Measurements from ENCODE around the gene C6orf15. TPM values are rescaled to one million over a fixed set of nuclear protein-coding genes. Genes with fewer than 3 reads are reported as not detected.

The C6orf15 gene
- total and polyA plus RNA-seq, 2 donors from 2014 or later: not detected

GRCh38 chr6:31125586-31126363 is 13.4 kb upstream of the C6orf15 start:
- no peak overlapping the region for H3K27ac ChIP-seq (ENCODE audit: low read depth in 2 of 2, low read length in 2 of 2)
- H3K27me3 ChIP-seq (ENCODE audit: control insufficient read depth, insufficient read depth, low read length): no peaks in the 10 kb centered on the region
- no peak overlapping the region for H3K9ac ChIP-seq (ENCODE audit: low read length in 3 of 3)
- no peak for DNase-seq
- TF ChIP-seq CTCF (IDR thresholded peaks at IDR 0.05; ENCODE audit: borderline replicate concordance, extremely low read depth, insufficient read depth): no peak
- no peak for FAIRE-seq
- no peaks in the 10 kb centered on the region for H3K36me3 ChIP-seq (ENCODE audit: control insufficient read depth in 2 of 3, insufficient read depth in 3 of 3, low read length in 3 of 3)
- H3K9me3 ChIP-seq (ENCODE audit: control insufficient read depth in 2 of 3, insufficient read depth in 1 of 3, low read length in 3 of 3): no peaks in the 10 kb centered on the region
- H3K4me3 ChIP-seq (ENCODE audit: low read length in 3 of 3): no peak overlapping the region
- intact Hi-C loops (cut with DNase I): no loop called here
- H3K4me1 ChIP-seq (ENCODE audit: control insufficient read depth in 2 of 3, insufficient read depth in 2 of 3, low read depth in 1 of 3, low read length in 3 of 3): peaks cover 0 to 11% (median 0%) of the 10 kb centered on the region in 3 donors

- no peaks in the 10 kb centered on the region for H3K36me3 ChIP-seq (ENCODE audit: control insufficient read depth in 2 of 3, insufficient read depth in 3 of 3, low read length in 3 of 3)
- H3K4me3 ChIP-seq (ENCODE audit: low read length in 3 of 3): no peak overlapping the region
- TF ChIP-seq CTCF (IDR thresholded peaks at IDR 0.05; ENCODE audit: borderline replicate concordance, extremely low read depth, insufficient read depth): no peak
- FAIRE-seq (no peak), DNase-seq (peak in 1 of 5 donors; percentile 91)
- H3K4me1 ChIP-seq (ENCODE audit: control insufficient read depth in 2 of 3, insufficient read depth in 2 of 3, low read depth in 1 of 3, low read length in 3 of 3): peaks cover 0 to 11% (median 0%) of the 10 kb centered on the region in 3 donors
- H3K27me3 ChIP-seq (ENCODE audit: control insufficient read depth, insufficient read depth, low read length): no peaks in the 10 kb centered on the region
- H3K27ac ChIP-seq (ENCODE audit: low read depth in 2 of 2, low read length in 2 of 2): no peak overlapping the region
- intact Hi-C loops (cut with DNase I): no loop called here
- H3K9ac ChIP-seq (ENCODE audit: low read length in 3 of 3): no peak overlapping the region
- H3K9me3 ChIP-seq (ENCODE audit: control insufficient read depth in 2 of 3, insufficient read depth in 1 of 3, low read length in 3 of 3): no peaks in the 10 kb centered on the region
Measured at GRCh38 chr6:31125162-31125561, 12.8 kb upstream of the C6orf15 start.

- no peak for TF ChIP-seq CTCF (IDR thresholded peaks at IDR 0.05; ENCODE audit: borderline replicate concordance, extremely low read depth, insufficient read depth)
- peak overlapping the region; percentile 51 to 59 for H3K27ac ChIP-seq (ENCODE audit: low read depth in 2 of 2, low read length in 2 of 2)
- FAIRE-seq (no peak), DNase-seq (peak in 4 of 5 donors; percentile 83 to 96 (median 91))
- no peaks in the 10 kb centered on the region for H3K9me3 ChIP-seq (ENCODE audit: control insufficient read depth in 2 of 3, insufficient read depth in 1 of 3, low read length in 3 of 3)
- H3K36me3 ChIP-seq (ENCODE audit: control insufficient read depth in 2 of 3, insufficient read depth in 3 of 3, low read length in 3 of 3): no peaks in the 10 kb centered on the region
- intact Hi-C loops (cut with DNase I): no loop called here
- H3K27me3 ChIP-seq (ENCODE audit: control insufficient read depth, insufficient read depth, low read length): no peaks in the 10 kb centered on the region
- H3K4me1 ChIP-seq (ENCODE audit: control insufficient read depth in 2 of 3, insufficient read depth in 2 of 3, low read depth in 1 of 3, low read length in 3 of 3): peaks cover 0 to 11% (median 0%) of the 10 kb centered on the region in 3 donors
- no peak overlapping the region for H3K9ac ChIP-seq (ENCODE audit: low read length in 3 of 3)
- H3K4me3 ChIP-seq (ENCODE audit: low read length in 3 of 3): no peak overlapping the region
Measured at GRCh38 chr6:31122791-31123706, 10.7 kb upstream of the C6orf15 start.
